ENCODE data around the gene MAML3.

The MAML3 gene

GRCh38 chr4:139759097-139759496, 394.9 kb downstream of the MAML3 start:
- no peak for DNase-seq
- ATAC-seq, result no peak

DNA sequence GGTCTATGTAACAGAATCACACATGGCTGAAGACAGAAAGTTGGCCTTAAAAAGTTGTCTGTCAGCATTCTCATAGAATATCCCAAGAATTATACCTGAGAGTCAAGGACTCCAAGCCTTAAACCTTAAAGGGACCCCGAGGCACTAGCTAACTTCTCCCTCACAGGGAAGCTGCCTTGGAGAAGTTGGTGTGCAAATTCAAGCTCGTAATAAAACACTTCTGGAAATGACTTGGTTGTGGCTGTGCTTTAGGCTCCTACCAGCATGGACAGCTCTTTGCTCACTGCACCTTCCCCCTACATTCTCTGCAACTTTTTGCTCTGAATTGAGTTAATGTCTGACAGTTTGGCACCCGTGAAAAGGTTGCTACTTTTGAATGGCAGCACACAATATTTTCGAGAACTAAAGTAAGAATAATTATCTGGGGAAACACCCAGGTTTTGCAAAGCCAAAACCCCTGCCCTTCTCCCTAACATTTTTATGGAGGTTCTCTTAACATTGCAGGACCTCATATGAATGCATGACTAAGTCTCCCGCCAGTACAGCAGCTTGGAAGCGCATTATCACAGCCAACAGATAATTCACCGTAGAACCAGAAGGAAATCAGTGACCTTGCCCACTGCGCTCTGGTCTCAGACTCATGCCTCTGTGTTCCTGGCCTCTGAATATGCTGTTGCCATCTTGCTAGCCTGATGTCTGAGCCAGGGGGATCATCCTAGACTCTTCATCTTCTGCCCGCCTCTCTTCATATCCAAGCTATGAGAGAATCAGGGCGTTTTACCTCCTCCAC, 397.4 kb downstream of the MAML3 start:
- DNase-seq (no peak), ATAC-seq (no peak)

GRCh38 chr4:139754938-139755337, 399.0 kb downstream of the MAML3 start:
- ATAC-seq, result no peak
- DNase-seq, result no peak

DNA sequence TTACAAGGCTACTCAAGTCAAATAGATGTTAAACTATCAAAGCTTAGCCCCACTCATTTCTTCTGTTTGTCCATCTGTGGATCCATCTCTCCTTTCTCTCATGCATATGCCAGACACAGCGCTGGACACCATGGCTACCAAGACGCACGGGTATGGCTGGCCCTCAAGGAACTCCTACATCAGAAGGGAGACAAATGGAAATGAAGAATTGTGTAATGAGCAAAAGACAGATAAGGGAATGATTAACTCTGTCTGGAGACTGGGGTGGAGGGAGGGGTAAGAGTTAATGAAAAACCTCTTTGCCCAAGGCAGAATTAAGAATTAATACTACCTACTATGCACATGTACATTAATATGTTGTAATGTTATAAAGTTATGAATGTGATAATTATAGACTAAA, 400.3 kb downstream of the MAML3 start:
- DNase-seq, result no peak
- no peak for ATAC-seq

DNA sequence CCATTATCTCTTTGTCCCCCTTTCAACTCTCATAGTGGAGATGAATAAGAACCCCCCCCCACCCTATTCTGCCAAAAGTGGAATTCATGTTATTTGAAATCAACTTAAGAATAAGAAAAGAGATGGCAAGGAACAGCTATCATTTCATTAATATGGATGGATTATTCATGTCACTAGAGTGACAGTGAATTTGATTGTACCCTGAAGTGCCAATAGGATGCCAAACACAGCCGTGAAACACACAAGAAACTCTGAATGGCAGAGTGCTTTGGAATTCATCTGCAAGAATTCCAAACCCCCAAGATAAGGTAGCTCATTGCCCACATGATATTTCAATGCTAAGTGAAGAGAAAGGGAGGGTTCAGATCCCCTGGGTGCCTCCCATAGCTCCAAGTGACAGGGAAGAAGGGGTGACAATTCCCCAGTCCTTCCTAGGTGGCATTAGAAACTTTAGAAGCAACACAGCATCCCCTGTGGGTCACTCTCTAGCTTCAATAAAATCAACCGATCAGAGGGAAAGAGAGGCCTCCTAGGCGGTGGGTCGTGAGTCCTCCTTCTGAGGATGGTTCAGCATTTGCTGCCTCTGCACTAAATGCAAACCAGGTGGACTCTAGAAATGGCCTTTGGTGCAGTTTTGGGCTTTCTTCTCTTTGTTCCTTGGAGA, 404.0 kb downstream of the MAML3 start:
- DNase-seq (no peak), ATAC-seq (no peak)

DNA sequence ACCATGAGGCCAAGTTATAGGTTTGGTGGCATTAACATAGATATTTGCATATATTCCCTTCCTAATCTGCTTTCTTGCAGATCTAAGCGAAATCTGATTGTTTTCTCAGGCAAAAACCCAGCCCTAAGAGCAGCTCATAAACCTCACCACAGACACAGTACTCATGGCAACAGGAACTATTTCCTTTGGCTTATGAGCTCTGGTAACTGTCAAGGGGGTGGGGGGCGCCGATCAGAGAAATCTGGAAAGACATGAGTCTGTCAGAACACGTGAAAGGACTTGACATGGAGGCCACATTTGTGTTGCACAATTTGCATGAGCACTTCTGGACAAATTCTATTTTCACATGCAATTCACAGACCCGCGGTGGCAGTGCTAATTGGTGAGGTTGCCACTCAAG, 404.6 kb downstream of the MAML3 start:
- no peak for ATAC-seq
- no peak for DNase-seq

GRCh38 chr4:139746431-139747171, 407.4 kb downstream of the MAML3 start:
- DNase-seq (no peak), ATAC-seq (no peak)

DNA sequence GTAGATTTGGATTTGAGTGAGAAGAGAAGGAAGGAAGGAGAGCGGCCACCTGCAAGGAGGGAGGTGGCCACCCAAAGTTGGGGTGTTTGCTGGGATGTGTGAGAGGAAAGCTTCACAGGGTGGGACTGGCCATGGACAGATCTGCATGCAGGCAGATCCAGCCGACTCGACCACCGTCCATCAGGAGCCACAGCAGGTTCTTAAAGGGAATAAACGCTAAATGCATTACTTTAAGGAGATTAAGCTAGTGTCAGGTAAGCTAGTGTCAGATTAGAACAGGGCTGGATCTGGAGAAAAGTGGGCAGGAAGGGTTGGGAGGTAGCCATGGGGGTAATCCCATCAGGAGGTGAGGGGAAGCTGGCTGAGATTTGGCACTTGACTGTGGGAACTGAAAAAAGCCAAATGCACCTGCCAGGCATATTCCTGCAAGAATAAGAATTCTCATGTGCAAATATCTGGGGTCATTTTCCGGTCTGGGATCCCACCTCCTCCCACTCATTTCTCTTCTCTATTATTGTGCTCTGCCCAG, 408.8 kb downstream of the MAML3 start:
- DNase-seq, result no peak

DNA sequence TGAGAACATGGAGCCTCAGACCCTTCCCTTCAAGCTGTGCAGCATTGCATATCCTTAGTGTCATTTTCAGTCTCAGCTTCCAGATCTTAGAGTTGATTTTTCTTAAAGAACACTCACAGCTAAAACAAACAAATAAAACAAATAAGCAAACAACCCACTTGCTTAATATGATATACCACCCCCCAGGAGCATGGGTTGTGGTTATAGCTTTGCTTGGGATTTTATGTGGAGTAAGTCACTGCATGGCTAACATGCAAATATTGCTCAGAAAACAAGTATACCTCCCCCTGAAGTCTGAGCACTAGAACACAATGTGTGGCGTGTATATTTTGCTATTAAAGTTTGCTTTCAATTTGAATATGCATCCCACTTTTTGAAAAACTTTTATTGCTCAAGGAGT, 409.8 kb downstream of the MAML3 start:
- ATAC-seq, result no peak
- DNase-seq, result no peak

More for the DNA sequence above, 408.8 kb downstream of the MAML3 start:
- no peak for ATAC-seq

GRCh38 chr4:139743027-139743426, 411.0 kb downstream of the MAML3 start:
- no peak for DNase-seq
- ATAC-seq, result no peak

- DNase-seq, result no peak
- no peak for ATAC-seq
Observed at GRCh38 chr4:139740531-139741041, 413.4 kb downstream of the MAML3 start.

DNA sequence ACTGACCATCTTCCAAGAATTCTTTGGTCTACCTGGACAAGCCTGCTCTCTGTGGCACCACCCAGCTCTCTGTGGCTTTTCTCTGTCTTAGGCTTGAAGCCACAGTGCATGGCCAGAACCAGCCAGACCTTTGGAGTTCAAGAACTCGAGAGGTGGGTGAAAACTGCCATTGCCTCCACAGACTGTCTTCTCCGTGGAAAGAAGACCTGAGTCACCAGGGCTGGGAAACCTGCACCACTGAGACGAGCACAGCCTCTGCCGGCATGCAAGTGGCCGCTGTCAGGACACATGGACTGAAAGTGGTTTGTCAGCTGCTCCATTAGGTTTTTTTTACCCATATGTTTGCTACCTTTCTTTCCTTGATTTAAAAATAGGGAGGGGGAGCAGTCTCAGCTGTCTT, 413.9 kb downstream of the MAML3 start:
- no peak for DNase-seq
- ATAC-seq, result no peak

DNA sequence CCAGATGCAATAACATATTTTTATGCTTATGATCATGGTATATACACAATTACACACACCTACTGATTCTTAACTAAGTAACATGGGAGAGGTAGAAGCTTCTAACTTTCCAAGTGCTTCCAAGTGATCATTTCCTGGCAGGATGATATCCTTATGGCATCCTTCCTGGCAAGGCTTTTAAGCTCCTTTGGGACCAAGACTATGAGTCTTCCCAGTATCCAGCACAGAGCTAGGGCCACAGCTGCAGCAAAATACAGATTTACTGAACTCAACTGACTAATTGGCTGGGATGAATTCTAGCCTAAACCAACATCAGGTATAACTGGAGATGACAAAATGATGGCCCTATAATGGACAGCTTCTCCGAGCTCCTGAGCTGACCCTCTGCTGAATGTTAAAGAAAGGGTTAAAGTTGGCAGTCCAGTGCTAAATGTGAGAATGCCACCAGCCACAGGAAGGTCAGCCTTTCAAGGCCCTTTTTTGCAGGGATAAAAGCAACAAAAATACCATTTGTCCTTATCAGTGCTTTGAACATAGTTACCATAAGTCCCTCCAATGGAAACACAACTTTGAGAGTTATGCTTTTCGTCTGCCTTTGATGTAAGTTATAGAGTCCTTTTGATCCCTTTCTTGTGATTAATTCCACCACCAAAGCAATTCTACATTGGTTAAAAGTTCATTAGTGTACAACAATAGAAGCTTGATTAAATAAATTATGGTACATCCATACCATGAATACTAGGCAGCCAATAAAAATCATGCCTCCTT, 415.0 kb downstream of the MAML3 start:
- DNase-seq (no peak), ATAC-seq (no peak)

DNA sequence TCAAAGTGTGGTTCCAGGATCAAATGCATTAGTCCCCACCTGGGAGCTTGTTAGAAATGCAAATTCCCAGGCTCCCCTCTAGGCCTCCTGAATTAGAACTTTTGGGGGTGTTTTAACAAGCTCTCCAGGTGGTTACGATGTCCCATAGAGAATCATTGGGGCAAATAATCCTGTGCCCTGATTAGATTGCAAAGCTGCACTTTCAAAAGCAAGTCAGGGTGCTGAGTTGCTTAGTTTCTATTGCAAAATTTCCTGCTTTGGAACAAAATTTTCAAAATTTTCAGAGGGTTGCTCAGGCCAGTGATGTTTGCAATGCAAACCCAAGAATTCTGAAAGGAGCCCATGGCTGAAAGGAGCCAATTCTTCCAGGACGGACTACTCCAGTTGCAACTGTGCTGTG, 417.3 kb downstream of the MAML3 start:
- DNase-seq (no peak), ATAC-seq (no peak)

- ATAC-seq (peak; percentile 33), DNase-seq (peak; percentile 11)
Observed at GRCh38 chr4:139736274-139736660, 417.7 kb downstream of the MAML3 start.

DNA sequence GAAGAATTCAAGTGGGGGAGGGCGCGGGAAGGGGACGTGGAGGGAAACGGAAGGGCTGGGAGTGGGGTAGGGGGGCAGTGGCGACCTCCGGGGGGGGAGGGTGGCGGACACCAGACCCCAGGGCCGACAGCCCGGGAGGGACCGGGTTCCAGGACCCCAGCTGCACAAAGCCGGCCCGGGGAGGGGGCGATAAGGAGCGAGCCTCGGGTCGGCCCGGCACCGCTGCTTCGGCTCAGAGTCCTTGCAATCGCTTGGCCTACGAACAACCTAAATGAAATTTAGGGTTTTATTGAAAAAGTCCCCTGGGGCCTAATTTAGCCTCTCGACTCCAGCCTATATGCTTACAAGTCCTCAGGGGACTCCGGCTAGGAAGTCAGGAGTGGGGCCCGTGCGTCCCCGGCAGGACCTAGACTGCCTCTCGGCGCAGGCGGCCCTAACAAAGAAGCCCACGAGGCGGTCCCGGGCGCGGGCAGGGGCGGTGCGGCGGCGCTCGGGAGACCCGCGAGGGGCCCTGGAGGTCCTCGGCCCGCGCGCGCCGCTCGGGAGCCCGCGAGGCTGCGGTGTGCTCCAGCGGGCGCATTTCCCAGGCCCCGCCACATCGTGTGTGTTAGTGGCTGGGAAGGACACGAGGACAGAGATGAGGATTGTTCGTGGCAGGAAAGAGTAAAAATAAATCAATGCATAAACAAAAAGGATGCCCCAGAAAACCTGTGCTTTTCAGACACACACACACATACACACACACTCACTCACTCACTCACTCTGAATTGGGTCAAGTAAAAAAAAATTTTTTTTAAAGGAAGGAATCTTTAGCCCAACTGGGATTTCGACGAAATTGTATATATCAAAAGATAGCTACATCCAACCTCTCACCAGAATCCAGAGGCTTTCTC, 418.4 kb downstream of the MAML3 start:
- DNase-seq (peak; percentile 22), ATAC-seq (no peak)

- DNase-seq, result peak; percentile 71
- ATAC-seq, result peak; percentile 75
Observed at GRCh38 chr4:139734875-139735380, 419.1 kb downstream of the MAML3 start.

- no peak for ATAC-seq
- DNase-seq, result no peak
Observed at GRCh38 chr4:139734201-139734874, 419.6 kb downstream of the MAML3 start.

- ATAC-seq, result no peak
- DNase-seq, result no peak
Observed at GRCh38 chr4:139732991-139733570, 420.9 kb downstream of the MAML3 start.

DNA sequence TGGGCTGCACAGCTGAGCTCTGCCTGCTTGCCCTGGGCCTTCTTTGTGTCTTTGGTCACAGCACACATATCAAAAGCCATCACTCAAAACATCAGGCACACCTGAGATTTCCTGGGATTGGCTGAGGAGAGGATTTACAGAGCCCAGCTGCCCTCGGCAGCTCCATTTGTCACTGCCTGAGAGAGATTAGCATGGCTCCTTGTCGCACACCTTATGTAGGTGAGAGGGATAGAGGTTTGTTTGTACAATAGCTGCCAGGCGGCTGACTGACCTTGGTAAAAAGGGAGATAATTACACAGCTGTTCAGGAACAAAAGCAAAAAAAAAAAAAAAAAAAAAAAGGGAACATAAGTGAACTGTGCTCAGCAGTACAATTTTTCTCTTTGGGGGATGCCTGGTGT, 425.1 kb downstream of the MAML3 start:
- no peak for DNase-seq
- ATAC-seq, result no peak

Measured in stimulated activated naive CD8-positive, alpha-beta T cell treated with anti-CD3 and anti-CD28 coated beads, Interleukin-15, Interleukin-2, amounts not matched to agents 100 U/mL and 50 U/mL, for 24 hours (primary cell).